ENCODE results near the gene KRT40.

- TF ChIP-seq RAD21 (IDR thresholded peaks at IDR 0.05) (no peak), MAX (IDR thresholded peaks at IDR 0.05) (no peak), JUND (IDR thresholded peaks at IDR 0.05) (no peak), YY1 (IDR thresholded peaks at IDR 0.05) (no peak), SP1 (IDR thresholded peaks at IDR 0.05) (no peak), FOXA1 (IDR thresholded peaks at IDR 0.05) (no peak)
- TF ChIP-seq, protein P1, sequence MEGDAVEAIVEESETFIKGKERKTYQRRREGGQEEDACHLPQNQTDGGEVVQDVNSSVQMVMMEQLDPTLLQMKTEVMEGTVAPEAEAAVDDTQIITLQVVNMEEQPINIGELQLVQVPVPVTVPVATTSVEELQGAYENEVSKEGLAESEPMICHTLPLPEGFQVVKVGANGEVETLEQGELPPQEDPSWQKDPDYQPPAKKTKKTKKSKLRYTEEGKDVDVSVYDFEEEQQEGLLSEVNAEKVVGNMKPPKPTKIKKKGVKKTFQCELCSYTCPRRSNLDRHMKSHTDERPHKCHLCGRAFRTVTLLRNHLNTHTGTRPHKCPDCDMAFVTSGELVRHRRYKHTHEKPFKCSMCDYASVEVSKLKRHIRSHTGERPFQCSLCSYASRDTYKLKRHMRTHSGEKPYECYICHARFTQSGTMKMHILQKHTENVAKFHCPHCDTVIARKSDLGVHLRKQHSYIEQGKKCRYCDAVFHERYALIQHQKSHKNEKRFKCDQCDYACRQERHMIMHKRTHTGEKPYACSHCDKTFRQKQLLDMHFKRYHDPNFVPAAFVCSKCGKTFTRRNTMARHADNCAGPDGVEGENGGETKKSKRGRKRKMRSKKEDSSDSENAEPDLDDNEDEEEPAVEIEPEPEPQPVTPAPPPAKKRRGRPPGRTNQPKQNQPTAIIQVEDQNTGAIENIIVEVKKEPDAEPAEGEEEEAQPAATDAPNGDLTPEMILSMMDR (IDR thresholded peaks at IDR 0.05; ENCODE audit: low read depth, low read length, missing input control): no peak
Measured at GRCh38 chr17:40936976-40937375, 47.1 kb downstream of the KRT40 start.

Data from liver (tissue), 3 donors.